HG03108 (cell line): ENCODE measurements around the gene NARF.
A peak's percentile ranks its signal among the peaks of the same experiment; 100 is the strongest.
"Not testable (repeated sequence)": the region's sequence is repeated elsewhere in the genome, so short reads cannot be mapped to it uniquely, and the experiment has no call there.

Experiments used
- ATAC-seq: cut with Tn5 transposase; IDR thresholded peaks from one replicate; pipeline ENCODE4 v1.9.1; 2021; ENCODE audit warnings: moderate library complexity; ENCODE audit not compliant: unreplicated experiment

Gene NARF

GRCh38 chr17:82445542-82445941 lies 13.0 kb upstream of the NARF start:
- ATAC-seq, result no peak

DNA sequence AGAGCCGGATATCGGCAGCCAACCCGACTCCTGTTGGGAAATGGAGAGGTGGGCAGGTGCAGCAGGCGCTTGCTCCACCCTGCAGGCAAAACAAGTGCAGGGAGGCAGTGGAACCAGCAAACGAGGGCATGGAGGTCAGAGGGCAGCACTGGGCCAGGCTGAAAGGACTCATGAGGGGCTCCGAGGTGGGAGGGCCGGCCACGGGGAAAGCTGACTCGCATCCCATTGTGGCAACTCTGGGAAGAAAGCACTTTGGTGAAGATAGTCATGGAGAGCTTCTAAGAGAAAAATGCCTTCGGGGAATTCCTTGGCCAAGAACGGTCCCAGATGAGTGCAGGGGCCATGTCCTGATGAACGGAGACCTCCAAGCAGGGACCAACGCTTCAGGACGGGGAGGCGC lies 12.4 kb upstream of the NARF start:
- ATAC-seq, result no peak

GRCh38 chr17:82446649-82447048 lies 11.9 kb upstream of the NARF start:
- ATAC-seq, result no peak

DNA sequence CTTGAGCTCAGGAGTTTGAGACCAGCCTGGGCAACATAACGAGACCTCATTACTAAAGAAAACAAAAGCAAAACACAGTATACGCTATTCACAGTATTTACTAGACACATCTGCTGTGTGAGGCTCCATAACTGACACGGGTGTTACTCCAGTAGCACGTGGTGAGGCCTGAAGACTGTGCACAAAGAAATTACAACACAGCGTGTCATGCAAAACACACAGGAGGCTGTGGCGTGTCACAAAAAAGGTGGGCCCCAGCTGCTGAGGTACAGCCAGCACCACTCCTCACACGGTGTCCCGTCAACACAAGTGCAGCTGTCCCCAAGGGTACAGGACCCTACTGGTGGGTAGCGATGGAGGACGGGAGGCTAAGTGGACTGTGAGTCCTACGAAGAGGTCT lies 10.7 kb upstream of the NARF start:
- no peak for ATAC-seq

GRCh38 chr17:82449131-82449882 lies 9.2 kb upstream of the NARF start:
- peak; percentile 57 for ATAC-seq

DNA sequence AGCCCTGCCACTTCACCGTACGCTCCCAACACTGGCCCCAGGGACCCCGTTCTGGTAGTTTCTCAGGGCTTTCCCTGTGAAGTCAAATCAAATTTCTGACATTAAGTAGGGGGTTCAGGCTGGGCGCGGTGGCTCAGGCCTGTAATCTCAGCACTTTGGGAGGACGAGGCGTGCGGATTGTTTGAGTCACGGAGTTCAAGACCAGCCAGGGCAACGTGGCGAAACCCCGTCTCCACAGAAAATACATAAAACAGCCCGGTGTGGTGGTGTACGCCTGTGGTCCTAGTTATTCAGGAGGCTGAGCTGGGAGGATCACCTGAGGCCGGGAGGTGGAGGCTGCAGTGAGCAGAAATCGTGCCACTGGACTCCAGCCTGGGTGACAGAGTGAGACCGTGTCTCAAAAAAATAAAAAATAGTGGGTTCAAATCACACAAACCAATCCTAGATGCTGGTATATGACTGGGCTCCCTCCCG lies 8.6 kb upstream of the NARF start:
- ATAC-seq, result no peak

DNA sequence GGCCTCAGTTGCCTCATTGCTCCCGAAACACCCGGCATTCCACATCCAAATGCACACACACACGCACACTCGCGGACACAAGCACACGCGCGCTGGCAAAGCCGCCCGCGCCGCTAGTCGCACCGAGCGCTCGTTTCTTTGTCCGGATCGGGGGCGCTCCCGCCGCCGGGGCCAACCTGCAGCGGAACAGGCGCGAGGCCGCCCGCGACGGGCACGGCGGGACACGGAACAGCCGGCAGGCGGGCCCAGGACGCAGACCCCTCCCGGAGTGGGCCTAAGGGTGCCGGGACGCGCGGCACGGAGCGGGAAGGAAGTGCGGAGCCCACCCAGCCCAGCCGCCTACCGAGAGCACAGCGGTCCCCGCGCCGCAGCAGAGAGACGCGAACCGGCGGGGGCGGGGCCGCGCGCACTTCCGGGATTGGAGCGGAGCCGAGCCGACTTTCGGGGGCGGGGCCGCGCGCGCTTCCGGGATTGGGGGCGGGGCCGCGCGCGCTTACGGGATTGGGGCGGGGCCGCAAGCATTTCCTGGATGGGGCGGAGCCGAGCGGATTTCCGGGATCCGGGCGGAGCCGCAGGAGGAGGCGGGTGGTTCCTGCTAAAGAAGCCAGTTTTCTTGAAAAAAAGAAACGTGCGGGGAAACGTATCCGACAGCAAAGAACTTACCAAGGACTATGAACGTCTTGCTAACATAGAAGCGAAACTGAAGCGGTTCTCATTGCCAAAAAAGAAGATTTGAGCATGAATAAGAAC lies 8.0 kb upstream of the NARF start, which contains the start of gene CYBC1:
TSS of gene CYBC1 (minus strand) at position 396 of the 750 bp plus-strand sequence. CDS start 1,498 bp downstream, outside the sequence.
- ATAC-seq, result peak; percentile 44

- ATAC-seq, result no peak
These were observed 6.4 kb upstream of the NARF start for GRCh38 chr17:82452162-82452561.

DNA sequence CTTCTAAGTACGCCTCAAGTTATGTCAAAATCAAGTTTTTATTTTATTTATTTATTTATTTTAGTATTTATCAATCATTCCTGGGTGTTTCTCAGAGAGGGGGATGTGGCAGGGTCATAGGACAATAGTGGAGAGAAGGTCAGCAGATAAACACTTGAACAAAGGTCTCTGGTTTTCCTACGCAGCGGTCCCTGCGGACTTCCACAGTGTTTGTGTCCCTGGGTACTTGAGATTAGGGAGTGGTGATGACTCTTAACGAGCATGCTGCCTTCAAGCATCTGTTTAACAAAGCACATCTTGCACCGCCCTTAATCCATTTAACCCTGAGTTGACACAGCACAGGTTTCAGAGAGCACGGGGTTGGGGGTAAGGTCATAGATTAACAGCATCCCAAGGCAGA lies 5.4 kb upstream of the NARF start:
- ATAC-seq, result not testable (repeated sequence)

- not testable (repeated sequence) for ATAC-seq
These were observed 4.8 kb upstream of the NARF start for GRCh38 chr17:82453706-82454105.

GRCh38 chr17:82457073-82457928 lies 1.2 kb upstream of the NARF start:
- no peak for ATAC-seq

DNA sequence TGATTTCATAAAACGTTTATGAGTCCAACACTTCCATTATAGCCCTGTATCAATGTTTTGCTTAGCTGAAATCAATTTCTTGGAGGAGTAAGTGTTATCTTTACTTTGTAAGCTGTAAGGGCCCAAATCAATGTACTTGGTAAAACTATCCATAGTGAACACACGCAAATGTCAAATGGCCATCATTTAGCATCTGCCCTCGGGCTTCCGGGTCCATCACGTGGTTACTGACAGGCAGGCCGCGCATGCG lies 687 bp upstream of the NARF start:
- ATAC-seq, result no peak

DNA sequence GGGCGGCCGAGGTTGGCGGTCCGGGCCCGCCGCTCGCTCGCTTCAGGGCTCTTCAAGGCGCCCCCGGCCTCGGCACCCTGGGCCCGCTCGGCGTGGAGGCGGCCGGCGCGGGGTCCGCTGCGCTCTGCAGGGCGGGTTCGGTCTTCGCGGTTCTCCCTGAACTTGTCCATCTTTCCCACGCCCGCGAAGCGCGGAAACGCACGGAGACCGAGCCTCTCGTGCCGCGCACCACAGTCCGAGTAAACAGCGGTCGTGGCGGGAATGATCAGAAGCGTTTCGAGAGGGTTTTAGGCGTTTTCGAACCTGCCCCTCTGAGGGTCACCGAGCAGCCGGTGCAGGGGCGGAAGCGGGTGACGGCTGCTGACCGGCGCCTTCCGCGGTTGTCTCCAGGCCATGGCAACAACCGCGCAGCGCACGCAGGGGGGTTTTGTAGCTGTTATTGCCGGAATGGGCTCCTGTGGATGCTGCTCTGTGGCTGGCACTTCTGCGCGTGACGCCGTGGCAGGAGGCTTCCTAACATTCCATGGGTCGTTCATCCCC lies 414 bp downstream of the NARF start:
- no peak for ATAC-seq

DNA sequence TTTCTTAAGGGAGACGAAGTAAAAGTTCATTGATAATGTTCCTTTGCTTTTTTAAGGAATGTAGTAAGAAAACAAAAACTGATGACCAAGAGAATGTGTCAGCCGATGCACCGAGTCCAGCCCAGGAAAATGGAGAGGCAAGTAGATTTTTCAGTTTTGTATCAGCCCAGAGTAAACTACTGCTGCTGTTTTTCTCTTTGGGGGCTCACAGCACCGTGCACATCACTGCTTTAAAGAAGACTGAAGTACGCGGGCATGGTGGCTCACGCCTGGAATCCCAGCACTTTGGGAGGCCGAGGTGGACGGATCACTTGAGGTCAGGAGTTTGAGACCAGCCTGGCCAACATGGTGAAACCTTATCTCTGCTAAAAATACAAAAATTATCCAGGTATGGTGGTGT lies 1.4 kb downstream of the NARF start:
- ATAC-seq, result not testable (repeated sequence)

GRCh38 chr17:82461827-82462524 lies 3.4 kb downstream of the NARF start:
- ATAC-seq, result no peak

- no peak for ATAC-seq
These were observed 4.8 kb downstream of the NARF start for GRCh38 chr17:82463391-82463790.

GRCh38 chr17:82463925-82464566 lies 5.5 kb downstream of the NARF start:
- ATAC-seq, result no peak

DNA sequence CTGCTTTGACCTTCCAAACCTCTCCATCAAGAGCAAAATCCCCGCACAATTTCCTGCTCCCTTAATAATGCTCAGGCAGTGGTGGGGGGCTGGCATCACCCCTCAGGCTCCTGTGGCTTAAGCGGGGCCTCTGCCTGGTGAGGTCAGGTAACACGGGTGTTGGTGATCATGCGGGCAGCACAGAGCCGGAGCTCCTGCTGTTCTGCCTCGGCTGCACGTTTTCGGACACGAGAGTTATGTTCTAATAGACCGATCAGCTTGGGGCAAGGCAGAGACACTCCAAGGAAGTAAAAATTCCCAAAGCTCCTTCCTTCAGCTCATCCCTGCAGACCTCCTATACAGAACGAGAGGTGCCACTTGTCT lies 6.0 kb downstream of the NARF start:
- ATAC-seq, result no peak

- no peak for ATAC-seq
These were observed 6.6 kb downstream of the NARF start for GRCh38 chr17:82465023-82465603.

DNA sequence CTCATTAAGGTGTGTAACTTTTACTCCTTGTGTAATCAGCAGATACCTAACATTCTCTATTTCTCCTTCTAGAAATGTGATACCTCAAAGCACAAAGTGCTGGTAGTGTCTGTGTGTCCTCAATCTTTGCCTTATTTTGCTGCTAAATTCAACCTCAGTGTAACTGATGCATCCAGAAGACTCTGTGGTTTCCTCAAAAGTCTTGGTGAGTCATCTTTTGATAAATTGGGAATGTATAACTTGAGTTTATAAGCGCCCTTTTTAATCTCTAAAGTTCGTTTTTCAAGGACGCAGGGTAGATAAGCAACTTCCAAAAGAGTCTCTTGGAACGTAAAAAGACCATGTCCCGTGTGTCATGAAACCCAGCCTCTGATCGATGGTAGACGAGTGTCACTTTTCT lies 10.2 kb downstream of the NARF start:
- no peak for ATAC-seq
